Kidney (tissue), 14 donors: ENCODE data around the gene SLC23A2. TPM values are rescaled to one million over a fixed set of nuclear protein-coding genes. Genes with fewer than 3 reads are reported as not detected.

Experiments used
- DNase-seq, 5 donors: peaks; one replicate each; pipeline ENCODE4 v3.0.0-alpha.2; 2013 to 2020
- FAIRE-seq: peaks from 2 replicates; lab custom pipeline; 2012; peaks lifted over from hg19 to GRCh38; lab: Jason Lieb, UNC
- H3K27ac ChIP-seq, 2 donors: one replicate each; pipeline ENCODE4 v1.7.0; 2013; ENCODE audit warnings: low read depth in 2 of 2, low read length in 2 of 2, inconsistent platforms in 1 of 2
- H3K27me3 ChIP-seq: one replicate; pipeline ENCODE4 v1.7.1; 2013; ENCODE audit warnings: low read length, inconsistent platforms; ENCODE audit not compliant: control insufficient read depth, insufficient read depth
- H3K36me3 ChIP-seq, 3 donors: one replicate each; pipeline versions ENCODE4 v1.7.0 to v1.7.1; 2013; ENCODE audit warnings: low read length in 3 of 3, control low read depth in 1 of 3, inconsistent platforms in 1 of 3; ENCODE audit not compliant: insufficient read depth in 3 of 3, control insufficient read depth in 2 of 3
- H3K4me1 ChIP-seq, 3 donors: one replicate each; pipeline versions ENCODE4 v1.7.0 to v1.7.1; 2013; ENCODE audit warnings: low read length in 3 of 3, inconsistent platforms in 1 of 3, low read depth in 1 of 3; ENCODE audit not compliant: control insufficient read depth in 2 of 3, insufficient read depth in 2 of 3
- H3K4me3 ChIP-seq, 3 donors: one replicate each; pipeline versions ENCODE4 v1.7.0 to v1.8.1; 2013; ENCODE audit warnings: low read length in 3 of 3, control low read depth in 1 of 3, inconsistent platforms in 1 of 3
- H3K9ac ChIP-seq, 3 donors: one replicate each; pipeline versions ENCODE4 v1.7.0 to v1.7.1; 2013; ENCODE audit warnings: low read length in 3 of 3, control low read depth in 1 of 3, inconsistent platforms in 1 of 3
- H3K9me3 ChIP-seq, 3 donors: one replicate each; pipeline versions ENCODE4 v1.7.0 to v1.7.1; 2013; ENCODE audit warnings: low read length in 3 of 3, control low read depth in 1 of 3, inconsistent platforms in 1 of 3; ENCODE audit not compliant: control insufficient read depth in 2 of 3, insufficient read depth in 1 of 3
- intact Hi-C: fragments of 100-400 bp; cut with DNase I; formaldehyde crosslinking; loops from one replicate; pipeline ENCODE4 v1.11.1; 2022
- polyA plus RNA-seq: library from polyadenylated mRNA; stranded (reverse); fragments of 350-450 nt; fragmentation: Illumina TruSeq; extraction: RNeasy Lipid Tissue Mini Kit (QIAGEN cat#74804); gene quantifications from one replicate; pipeline ENCODE4 v1.2.3, GENCODE V29; 2014; ENCODE audit warnings: low read depth, low replicate concordance; ENCODE audit not compliant: insufficient read depth
- total RNA-seq: library from RNA; stranded (reverse); fragmentation: NEBNext Ultra II Directional; extraction: Animal tissue kit (Norgen Biotek cat#: 25700); gene quantifications from one replicate; pipeline ENCODE4 v1.2.1, GENCODE V29; 2021
- TF ChIP-seq, protein P1 (sequence below): IDR thresholded peaks from 3 replicates; pipeline ENCODE4 v1.5.1; 2012; ENCODE audit warnings: mild to moderate bottlenecking, moderate library complexity, borderline replicate concordance; ENCODE audit not compliant: insufficient read depth; ENCODE audit errors: extremely low read depth
- donor health status: control.
- donor health status: control.
- donor health status: control.
- donor health status: control.
- donor health status: control.
- donor health status: DM: yes; HTN: yes; CAD: no.
- donor health status: Normal renal cell carcinoma (clear cell type).

SLC23A2 gene
- total and polyA plus RNA-seq, 2 donors from 2014 or later: 4.8 to 20.5 TPM

DNA sequence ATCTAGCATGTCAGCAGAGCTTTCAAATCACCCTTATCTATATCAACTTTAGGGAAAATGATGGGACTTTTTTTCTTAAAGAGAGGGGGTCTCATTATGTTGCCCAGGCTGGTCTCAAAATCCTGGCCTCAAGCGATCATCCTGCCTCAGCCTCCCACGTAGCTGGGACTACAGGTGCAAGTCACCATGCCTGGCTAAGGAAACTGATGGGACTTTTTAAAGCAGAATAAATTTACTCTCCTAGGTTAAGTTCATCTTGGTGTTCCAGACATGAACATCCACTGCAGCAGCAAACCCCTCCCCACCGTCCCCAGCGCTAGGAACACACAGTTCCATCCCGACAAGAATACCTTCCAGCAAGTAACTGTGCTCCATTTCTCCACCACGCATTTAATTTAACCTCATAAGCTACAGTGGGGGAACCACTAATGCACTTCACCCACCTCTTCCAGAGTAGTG is 64.9 kb downstream of the SLC23A2 start:
- TF ChIP-seq, protein P1, sequence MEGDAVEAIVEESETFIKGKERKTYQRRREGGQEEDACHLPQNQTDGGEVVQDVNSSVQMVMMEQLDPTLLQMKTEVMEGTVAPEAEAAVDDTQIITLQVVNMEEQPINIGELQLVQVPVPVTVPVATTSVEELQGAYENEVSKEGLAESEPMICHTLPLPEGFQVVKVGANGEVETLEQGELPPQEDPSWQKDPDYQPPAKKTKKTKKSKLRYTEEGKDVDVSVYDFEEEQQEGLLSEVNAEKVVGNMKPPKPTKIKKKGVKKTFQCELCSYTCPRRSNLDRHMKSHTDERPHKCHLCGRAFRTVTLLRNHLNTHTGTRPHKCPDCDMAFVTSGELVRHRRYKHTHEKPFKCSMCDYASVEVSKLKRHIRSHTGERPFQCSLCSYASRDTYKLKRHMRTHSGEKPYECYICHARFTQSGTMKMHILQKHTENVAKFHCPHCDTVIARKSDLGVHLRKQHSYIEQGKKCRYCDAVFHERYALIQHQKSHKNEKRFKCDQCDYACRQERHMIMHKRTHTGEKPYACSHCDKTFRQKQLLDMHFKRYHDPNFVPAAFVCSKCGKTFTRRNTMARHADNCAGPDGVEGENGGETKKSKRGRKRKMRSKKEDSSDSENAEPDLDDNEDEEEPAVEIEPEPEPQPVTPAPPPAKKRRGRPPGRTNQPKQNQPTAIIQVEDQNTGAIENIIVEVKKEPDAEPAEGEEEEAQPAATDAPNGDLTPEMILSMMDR: no peak
- no peak overlapping the region for H3K27ac ChIP-seq
- no peak overlapping the region for H3K9ac ChIP-seq
- peaks cover 0 to 5% (median 5%) of the 10 kb centered on the region in 3 donors for H3K36me3 ChIP-seq
- no peak overlapping the region for H3K4me3 ChIP-seq
- FAIRE-seq (no peak), DNase-seq (no peak)
- no peaks in the 10 kb centered on the region for H3K9me3 ChIP-seq
- H3K4me1 ChIP-seq: peaks cover 0 to 2% (median 0%) of the 10 kb centered on the region in 3 donors
- intact Hi-C loops: no loop called here
- no peaks in the 10 kb centered on the region for H3K27me3 ChIP-seq

DNA sequence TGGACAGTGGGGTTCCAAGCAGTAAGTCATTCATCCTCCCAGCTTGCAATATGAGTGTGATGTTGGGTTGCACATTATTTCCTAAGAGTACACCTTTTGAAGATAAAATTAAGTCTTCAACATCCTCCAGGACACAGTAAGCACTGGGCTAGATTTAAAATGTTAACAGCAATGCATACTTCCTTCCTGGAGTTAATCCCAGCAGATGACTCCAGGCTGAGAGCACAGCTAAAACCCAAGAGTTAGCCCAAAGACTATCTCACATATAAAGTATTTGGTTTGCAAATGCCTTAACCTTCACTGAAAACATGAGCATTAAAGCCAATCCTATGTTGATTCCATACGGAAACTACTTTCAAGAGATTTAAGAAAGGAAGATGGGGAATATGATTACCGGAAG is 69.2 kb downstream of the SLC23A2 start:
- FAIRE-seq: no peak
- intact Hi-C loops: no loop called here
- Histone ChIP-seq H3K27me3 (no peaks in the 10 kb centered on the region), H3K4me1 (no peaks in the 10 kb centered on the region), H3K4me3 (no peak overlapping the region), H3K9me3 (no peaks in the 10 kb centered on the region), H3K9ac (no peak overlapping the region), H3K36me3 (peaks cover 0 to 5% (median 5%) of the 10 kb centered on the region in 3 donors), H3K27ac (no peak overlapping the region)
- no peak for DNase-seq
- TF ChIP-seq, protein P1: no peak

GRCh38 chr20:4929686-4930397 is 71.5 kb downstream of the SLC23A2 start:
- no peak for FAIRE-seq
- H3K27ac ChIP-seq: no peak overlapping the region
- no peak overlapping the region for H3K4me3 ChIP-seq
- peaks cover 0 to 5% (median 5%) of the 10 kb centered on the region in 3 donors for H3K36me3 ChIP-seq
- TF ChIP-seq, protein P1: no peak
- H3K9me3 ChIP-seq: no peaks in the 10 kb centered on the region
- no peak overlapping the region for H3K9ac ChIP-seq
- no peaks in the 10 kb centered on the region for H3K27me3 ChIP-seq
- no peak for DNase-seq
- H3K4me1 ChIP-seq: peaks cover 0 to 7% (median 4%) of the 10 kb centered on the region in 3 donors
- intact Hi-C loops: no loop called here
